Hepatocyte (in vitro differentiated cells): ENCODE measurements around the gene DOP1B. TPM values are rescaled to one million over a fixed set of nuclear protein-coding genes. Genes with fewer than 3 reads are reported as not detected.
A peak's percentile ranks its signal among the peaks of the same experiment; 100 is the strongest.
"Not testable (repeated sequence)": the region's sequence is repeated elsewhere in the genome, so short reads cannot be mapped to it uniquely, and the experiment has no call there.

ENCODE experiments used
- DNase-seq: peaks from one replicate; pipeline ENCODE4 v3.0.0-alpha.2; 2016; ENCODE audit warnings: low spot score
- H2AFZ ChIP-seq: fragments of 200-600 bp; sonication (generic); 2 replicates; pipeline ENCODE4 v1.6.0; 2016; ENCODE audit warnings: antibody characterized with exemption, mild to moderate bottlenecking
- H3K27ac ChIP-seq: fragments of 200-600 bp; sonication (generic); 2 replicates; pipeline ENCODE4 v1.5.1; 2016; ENCODE audit warnings: mild to moderate bottlenecking
- H3K27me3 ChIP-seq: fragments of 200-600 bp; sonication (generic); 2 replicates; pipeline ENCODE4 v1.6.1; 2016
- H3K36me3 ChIP-seq: fragments of 200-600 bp; sonication (generic); replicated peaks from 2 replicates; pipeline ENCODE4 v1.5.1; 2016; ENCODE audit warnings: low read depth; ENCODE audit not compliant: insufficient read depth
- H3K4me1 ChIP-seq: fragments of 200-600 bp; sonication (generic); 2 replicates; pipeline ENCODE4 v1.5.1; 2016; ENCODE audit warnings: mild to moderate bottlenecking, moderate library complexity; ENCODE audit not compliant: insufficient read depth
- H3K4me2 ChIP-seq: fragments of 200-600 bp; sonication (generic); 2 replicates; pipeline ENCODE4 v1.6.0; 2016
- H3K4me3 ChIP-seq: fragments of 200-600 bp; sonication (generic); 2 replicates; pipeline ENCODE4 v1.5.1; 2016; ENCODE audit warnings: mild to moderate bottlenecking
- H3K79me2 ChIP-seq: fragments of 200-600 bp; sonication (generic); 2 replicates; pipeline ENCODE4 v1.6.0; 2017; ENCODE audit warnings: mild to moderate bottlenecking
- H3K9me2 ChIP-seq: fragments of 200-600 bp; sonication (generic); replicated peaks from 2 replicates; pipeline ENCODE4 v1.6.0; 2017; ENCODE audit warnings: mild to moderate bottlenecking; ENCODE audit not compliant: insufficient read depth
- H3K9me3 ChIP-seq: fragments of 200-600 bp; sonication (generic); 2 replicates; pipeline ENCODE4 v1.5.1; 2016; ENCODE audit warnings: low read depth, mild to moderate bottlenecking
- H4K20me1 ChIP-seq: fragments of 200-600 bp; sonication (generic); 2 replicates; pipeline ENCODE4 v1.6.0; 2016; ENCODE audit warnings: mild to moderate bottlenecking; ENCODE audit not compliant: insufficient read depth, poor library complexity, severe bottlenecking
- EZH2 ChIP-seq: fragments of 200-600 bp; sonication (generic); IDR thresholded peaks from 2 replicates; pipeline ENCODE4 v1.6.1; 2016; ENCODE audit warnings: antibody characterized with exemption, mild to moderate bottlenecking, borderline replicate concordance
- EZH2phosphoT487 ChIP-seq: fragments of 200-600 bp; sonication (generic); IDR thresholded peaks from one replicate; pipeline ENCODE4 v1.6.1; 2018; ENCODE audit warnings: antibody characterized with exemption, mild to moderate bottlenecking, low read depth, moderate library complexity; ENCODE audit not compliant: unreplicated experiment, severe bottlenecking
- WGBS: methylation state at CpG from one replicate; pipeline ENCODE4 v1.1.6; 2016; ENCODE audit warnings: low lambda C conversion rate; ENCODE audit errors: missing lambda C conversion rate; 5-methylcytosine and 5-hydroxymethylcytosine counted together
- polyA plus RNA-seq: library from polyadenylated mRNA; unstranded; fragments of >200 nt; fragmentation: Nextera tagmentation; extraction: Ambion mirVana; gene quantifications from 2 replicates; pipeline ENCODE4 v1.2.1, GENCODE V29; 2016
- total RNA-seq: library from RNA; depleted of rRNA; stranded (reverse); fragments of >200 nt; gene quantifications from 2 replicates; pipeline ENCODE4 v1.2.3, GENCODE V29; 2014
- TF ChIP-seq, protein P1 (sequence below): fragments of 200-600 bp; sonication (generic); IDR thresholded peaks from 2 replicates; pipeline ENCODE4 v1.5.1; 2016; ENCODE audit warnings: antibody characterized with exemption, mild to moderate bottlenecking; ENCODE audit not compliant: poor library complexity

DOP1B gene
- total and polyA plus RNA-seq, 2 experiments from 2014 or later: 6.6 to 17.7 TPM

DNA sequence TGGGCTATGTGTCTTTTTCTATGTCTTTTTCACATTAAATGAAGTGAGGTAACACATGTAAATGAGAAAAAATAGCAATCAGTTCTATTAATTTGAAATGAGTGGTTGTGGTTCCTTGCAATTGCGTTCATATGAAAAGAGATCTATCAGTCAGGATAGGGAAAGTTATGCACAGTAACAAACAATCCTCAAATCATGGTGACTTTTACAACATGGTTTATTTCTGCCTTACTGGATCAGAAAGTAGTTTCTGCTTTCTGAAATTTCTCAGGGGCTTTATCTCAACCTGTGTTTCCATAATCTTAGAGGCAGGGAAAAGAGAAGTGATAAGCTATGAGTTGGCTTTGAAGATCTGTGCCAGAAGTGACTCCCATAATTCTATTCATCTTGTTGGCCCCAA lies 39.0 kb downstream of the DOP1B start:
- TF ChIP-seq EZH2 (no peak), EZH2phosphoT487 (no peak)
- TF ChIP-seq, protein P1, sequence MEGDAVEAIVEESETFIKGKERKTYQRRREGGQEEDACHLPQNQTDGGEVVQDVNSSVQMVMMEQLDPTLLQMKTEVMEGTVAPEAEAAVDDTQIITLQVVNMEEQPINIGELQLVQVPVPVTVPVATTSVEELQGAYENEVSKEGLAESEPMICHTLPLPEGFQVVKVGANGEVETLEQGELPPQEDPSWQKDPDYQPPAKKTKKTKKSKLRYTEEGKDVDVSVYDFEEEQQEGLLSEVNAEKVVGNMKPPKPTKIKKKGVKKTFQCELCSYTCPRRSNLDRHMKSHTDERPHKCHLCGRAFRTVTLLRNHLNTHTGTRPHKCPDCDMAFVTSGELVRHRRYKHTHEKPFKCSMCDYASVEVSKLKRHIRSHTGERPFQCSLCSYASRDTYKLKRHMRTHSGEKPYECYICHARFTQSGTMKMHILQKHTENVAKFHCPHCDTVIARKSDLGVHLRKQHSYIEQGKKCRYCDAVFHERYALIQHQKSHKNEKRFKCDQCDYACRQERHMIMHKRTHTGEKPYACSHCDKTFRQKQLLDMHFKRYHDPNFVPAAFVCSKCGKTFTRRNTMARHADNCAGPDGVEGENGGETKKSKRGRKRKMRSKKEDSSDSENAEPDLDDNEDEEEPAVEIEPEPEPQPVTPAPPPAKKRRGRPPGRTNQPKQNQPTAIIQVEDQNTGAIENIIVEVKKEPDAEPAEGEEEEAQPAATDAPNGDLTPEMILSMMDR: no peak
- Histone ChIP-seq H3K27me3 (no peaks in the 10 kb centered on the region), H3K4me3 (no peak overlapping the region), H3K4me1 (peaks cover 9% of the 10 kb centered on the region), H3K27ac (peak overlapping the region; percentile 27), H3K79me2 (peaks cover 8% of the 10 kb centered on the region), H3K36me3 (no peaks in the 10 kb centered on the region), H3K9me3 (no peaks in the 10 kb centered on the region), H3K9me2 (no peaks in the 10 kb centered on the region), H4K20me1 (no peaks in the 10 kb centered on the region), H3K4me2 (no peak overlapping the region), H2AFZ (no peak overlapping the region)
- 100% methylated on average over 1 of the region's 1 CpG for WGBS
- no peak for DNase-seq

DNA sequence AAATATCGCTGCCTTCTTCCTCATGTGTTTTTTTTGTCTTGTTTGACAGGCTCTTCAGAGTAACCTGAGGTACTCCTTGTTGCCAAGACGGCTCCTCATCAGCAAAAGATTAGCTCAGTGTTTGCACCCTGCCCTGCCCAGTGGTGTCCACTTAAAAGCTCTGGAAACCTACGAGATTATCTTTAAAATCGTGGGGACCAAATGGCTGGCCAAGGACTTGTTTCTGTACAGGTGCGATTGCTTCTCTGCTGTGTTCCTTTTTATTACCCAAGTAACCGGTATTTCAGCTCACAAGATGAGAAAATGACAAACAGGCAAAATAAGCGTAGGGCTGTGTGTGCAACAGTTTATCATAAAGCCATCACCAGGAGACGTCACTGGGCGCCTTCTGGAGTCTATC lies 42.4 kb downstream of the DOP1B start:
- Histone ChIP-seq H3K79me2 (peaks cover 8% of the 10 kb centered on the region), H3K4me3 (no peak overlapping the region), H3K9me3 (no peaks in the 10 kb centered on the region), H3K4me1 (peaks cover 27% of the 10 kb centered on the region), H4K20me1 (no peaks in the 10 kb centered on the region), H3K36me3 (no peaks in the 10 kb centered on the region), H3K27me3 (no peaks in the 10 kb centered on the region), H3K9me2 (no peaks in the 10 kb centered on the region), H2AFZ (no peak overlapping the region), H3K27ac (peak overlapping the region; percentile 90), H3K4me2 (peak overlapping the region; percentile 59)
- TF ChIP-seq, protein P1: no peak
- TF ChIP-seq EZH2phosphoT487 (no peak), EZH2 (no peak)
- WGBS: 51% methylated on average over 9 of the region's 9 CpGs
- peak; percentile 49 for DNase-seq

DNA sequence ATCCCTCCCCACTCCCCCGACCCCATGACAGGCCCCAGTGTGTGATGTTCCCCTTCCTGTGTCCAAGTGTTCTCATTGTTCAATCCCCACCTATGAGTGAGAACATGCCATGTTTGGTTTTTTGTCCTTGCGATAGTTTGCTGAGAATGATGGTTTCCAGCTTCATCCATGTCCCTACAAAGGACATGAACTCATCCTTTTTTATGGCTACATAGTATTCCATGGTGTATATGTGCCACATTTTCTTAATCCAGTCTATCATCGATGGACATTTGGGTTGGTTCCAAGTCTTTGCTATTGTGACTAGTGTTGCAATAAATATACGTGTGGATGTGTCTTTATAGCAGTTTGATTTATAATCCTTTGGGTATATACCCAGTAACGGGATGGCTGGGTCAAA lies 43.0 kb downstream of the DOP1B start:
- not testable (repeated sequence) for DNase-seq, H3K9me3 ChIP-seq, H3K27me3 ChIP-seq, H3K4me3 ChIP-seq, H3K79me2 ChIP-seq, H3K9me2 ChIP-seq, H2AFZ ChIP-seq, H4K20me1 ChIP-seq, H3K4me2 ChIP-seq, H3K36me3 ChIP-seq
- Histone ChIP-seq H3K27ac (peak overlapping the region; percentile 90), H3K4me1 (peaks cover 33% of the 10 kb centered on the region)
- whole genome bisulfite sequencing: 87% methylated on average over 5 of the region's 5 CpGs

DNA sequence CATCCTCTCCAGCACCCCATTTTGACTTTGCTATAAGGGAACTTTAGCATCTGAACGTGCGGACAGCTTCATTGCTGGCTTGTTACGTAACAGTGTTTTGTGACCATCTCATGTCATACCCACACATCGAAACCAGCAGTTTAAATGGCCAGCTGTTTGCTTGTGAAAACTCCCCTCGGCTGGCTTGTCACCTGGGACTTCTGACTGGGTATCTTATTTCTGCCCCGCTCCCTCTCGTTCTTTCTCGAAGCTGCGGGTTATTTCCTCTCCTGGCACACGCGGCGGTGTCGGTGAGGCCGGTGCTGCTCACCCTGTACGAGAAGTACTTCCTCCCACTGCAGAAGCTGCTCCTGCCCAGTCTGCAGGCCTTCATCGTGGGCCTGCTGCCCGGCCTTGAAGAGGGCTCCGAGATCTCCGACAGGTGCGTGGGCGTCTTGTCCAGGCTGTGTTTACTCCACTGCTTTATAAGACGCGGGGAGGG lies 43.5 kb downstream of the DOP1B start:
- no peak overlapping the region for H3K4me2 ChIP-seq
- H4K20me1 ChIP-seq: no peaks in the 10 kb centered on the region
- WGBS: 88% methylated on average over 23 of the region's 23 CpGs
- H3K9me2 ChIP-seq: no peaks in the 10 kb centered on the region
- TF ChIP-seq, protein P1: no peak
- TF ChIP-seq EZH2 (no peak), EZH2phosphoT487 (no peak)
- peaks cover 6% of the 10 kb centered on the region for H3K79me2 ChIP-seq
- no peak overlapping the region for H2AFZ ChIP-seq
- no peaks in the 10 kb centered on the region for H3K27me3 ChIP-seq
- peak overlapping the region; percentile 90 for H3K27ac ChIP-seq
- H3K4me1 ChIP-seq: peaks cover 34% of the 10 kb centered on the region
- H3K9me3 ChIP-seq: no peaks in the 10 kb centered on the region
- DNase-seq: peak; percentile 28
- no peak overlapping the region for H3K4me3 ChIP-seq
- H3K36me3 ChIP-seq: no peaks in the 10 kb centered on the region
